ENCODE results near the gene PSAPL1.

PSAPL1 gene

DNA sequence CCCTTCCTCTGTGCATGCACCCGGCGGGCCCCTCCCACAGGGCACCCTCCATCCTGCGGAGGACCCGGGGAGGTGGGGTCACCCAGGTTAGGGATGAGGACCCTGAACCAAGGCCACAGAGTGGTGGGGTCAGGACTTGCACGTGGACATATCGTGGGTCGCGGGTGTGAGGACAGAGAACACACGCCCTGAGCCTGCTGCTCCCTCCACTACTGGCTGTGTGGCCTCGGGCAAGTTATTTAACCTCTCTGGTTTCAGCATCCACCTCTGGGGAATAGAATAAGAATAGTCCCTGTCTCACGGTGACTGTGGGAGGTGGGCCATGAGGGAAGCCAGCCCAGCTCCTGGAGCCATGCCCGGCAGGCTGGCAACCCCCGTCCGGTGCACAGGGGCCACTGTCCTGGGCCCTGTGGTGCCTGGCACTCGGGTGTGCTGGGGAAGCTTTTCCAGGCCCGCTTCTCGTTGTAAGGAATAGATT is 5.1 kb downstream of the PSAPL1 start:
- no peak for DNase-seq

DNA sequence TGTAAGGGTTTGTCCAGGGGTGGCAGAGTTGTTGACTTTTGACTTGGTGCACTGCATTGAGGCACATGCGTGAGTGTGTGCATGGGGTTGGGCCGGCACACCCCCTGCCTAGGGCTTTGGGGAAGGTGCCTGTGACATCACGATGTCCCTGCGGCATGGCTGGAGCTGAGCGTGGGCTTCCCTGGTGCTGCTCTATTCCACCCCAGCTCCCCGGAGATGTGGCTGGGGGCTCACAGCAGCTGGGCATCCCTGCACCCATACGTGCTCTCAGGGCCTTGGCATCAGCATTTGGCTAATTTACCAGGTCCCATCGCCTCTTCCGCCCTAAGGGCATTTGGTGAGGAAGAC is 5.7 kb downstream of the PSAPL1 start:
- DNase-seq: no peak

DNA sequence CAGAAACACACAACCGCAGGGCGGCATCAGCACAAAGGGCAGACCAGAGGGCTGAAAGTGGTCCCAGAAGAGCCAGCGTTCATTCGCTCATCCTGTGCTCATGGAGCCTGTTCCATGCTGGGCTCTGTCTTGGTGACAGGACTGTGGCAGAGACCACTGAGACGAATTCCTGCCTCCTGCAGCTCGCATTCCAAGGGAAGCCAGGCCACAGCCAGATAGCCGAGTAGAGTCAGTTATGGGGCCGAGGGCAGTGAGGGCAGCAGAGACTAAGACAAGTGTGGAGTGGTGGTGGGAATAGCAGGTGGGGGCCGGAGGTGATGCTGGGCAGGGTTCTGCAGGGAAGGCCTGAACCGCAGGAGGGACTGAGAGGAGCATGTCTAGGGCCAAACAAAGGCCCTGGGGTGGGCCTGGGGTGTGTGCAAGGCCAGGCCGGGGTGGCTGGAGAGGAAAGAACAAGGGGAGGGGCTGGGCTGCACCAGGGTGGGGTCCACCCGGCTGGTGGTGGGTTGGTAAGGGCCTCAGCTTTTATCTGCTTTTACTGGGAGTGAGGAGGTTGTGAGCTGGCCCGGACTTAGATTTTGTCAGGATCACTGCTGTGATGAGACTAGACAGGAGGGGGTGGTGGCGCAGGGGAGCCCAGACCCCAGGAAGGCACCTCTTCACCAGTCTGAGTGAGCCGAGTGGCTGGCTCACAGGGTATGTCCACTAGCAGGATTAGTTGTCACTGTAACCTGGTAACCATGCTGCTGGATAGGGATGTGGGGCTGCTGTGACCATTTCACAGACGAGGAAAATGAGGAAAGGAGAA is 6.3 kb downstream of the PSAPL1 start:
- no peak for DNase-seq

DNA sequence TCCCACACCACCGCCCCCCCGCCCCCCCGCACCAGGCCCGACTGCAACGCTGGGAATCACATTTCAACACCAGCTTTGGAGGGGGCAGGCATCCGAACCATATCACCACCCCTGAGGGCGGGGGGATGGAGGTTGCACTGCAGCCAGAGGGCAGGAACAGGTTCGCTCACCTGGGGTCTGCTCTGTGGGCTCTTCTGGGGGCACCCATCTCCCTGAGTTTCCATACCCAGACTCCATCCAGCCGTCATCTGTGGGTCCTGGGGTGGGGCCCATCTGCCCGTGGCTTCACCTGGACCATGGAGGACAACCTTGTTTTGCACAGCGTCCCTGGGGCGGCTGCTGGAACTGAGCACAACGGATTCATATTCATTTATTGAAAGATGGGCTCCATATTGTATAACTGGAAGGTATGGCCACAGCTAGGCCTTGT is 6.9 kb downstream of the PSAPL1 start:
- no peak for DNase-seq

DNA sequence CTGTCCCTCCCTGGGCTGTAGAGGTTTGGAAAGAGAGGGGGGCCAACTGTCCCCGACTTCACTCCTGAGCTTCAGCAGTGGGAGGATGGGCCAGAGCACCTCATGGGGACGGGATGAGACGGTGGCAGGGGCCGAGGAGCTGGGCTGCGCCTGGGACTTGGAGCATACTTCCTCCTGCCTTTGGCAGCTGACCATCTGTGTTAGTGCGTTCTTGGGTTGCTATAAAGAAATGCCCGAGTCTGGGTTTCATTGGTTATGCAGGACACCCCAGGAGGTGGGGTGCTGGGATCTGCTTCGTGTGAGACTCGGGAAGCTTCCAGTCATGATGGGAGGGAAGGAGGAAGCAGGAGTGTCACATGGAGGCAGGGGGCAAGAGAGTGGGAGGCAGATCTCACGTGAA is 7.4 kb downstream of the PSAPL1 start:
- DNase-seq: no peak

DNA sequence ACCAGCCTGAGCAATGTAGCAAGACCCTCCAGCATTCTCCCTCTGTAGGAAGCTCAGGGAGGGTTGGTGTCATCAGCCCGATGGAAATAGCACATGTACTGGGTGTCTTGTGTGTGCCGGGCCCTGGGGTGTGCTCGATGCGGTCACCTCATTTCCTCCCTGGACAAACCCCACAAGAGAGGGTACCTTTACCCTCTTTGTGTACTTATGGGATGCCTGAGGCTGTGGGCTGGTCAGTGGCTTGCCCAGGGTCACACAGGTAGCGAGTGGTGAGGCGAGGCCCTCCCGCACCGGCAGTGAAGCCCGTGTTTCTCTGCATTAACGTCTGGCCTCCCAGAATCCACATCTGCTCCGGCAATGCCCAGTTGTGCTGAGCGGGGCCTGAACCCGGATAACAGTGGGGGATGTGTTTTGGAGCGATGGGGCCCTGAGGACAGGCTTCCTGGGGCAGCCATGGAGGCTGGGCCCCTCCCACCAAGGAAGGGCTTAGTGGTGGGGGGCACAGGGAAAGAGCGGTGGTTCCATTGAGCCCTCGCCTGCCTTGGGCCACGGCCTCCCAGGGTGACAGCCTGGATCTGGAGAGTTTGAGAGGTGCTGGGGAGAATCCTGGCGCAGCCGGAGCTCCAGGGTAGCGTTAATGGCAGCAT is 8.1 kb downstream of the PSAPL1 start:
- no peak for DNase-seq

DNA sequence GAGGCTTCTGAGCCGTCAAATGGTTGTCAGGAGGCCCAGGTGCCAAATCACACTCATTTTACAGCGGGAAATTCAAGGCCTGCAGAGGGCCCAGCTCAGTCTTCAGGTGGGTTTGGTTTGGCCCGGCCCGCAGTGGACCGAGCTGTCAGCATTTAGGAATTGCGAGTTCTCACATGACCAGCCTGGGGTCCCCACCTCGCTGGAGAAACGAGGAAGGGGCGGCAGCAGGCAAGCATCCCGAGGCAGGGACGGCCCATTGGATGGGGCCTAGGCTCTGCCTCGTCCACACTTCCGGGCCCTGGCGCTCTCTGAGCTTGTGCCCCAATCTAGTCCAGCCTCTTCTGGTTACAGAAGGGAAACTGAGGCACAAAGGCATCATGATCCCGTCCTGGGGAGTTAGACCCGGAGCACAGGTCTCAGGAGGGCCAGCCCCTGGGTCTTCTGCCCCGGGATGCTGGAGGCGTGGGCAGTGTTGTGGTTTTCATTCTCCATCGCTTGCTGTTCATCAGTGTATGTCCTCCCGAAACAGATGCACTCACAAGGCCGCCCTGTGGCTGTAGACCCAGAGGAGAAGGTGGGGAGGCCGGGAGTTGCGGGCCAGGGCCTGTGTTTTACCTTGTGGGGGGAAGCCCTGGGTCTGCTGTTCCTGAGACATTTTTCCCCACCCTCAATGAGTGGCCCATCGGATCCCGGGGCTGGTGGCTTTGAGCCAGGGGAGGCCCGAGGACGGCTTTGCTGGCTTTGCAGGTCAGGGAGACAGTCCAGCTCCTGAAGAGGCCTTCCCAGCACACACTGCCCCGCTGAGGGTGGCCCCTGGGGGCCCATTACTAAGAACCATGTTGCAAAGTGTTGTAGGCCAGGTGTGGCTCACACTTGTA is 8.9 kb downstream of the PSAPL1 start:
- no peak for DNase-seq

DNA sequence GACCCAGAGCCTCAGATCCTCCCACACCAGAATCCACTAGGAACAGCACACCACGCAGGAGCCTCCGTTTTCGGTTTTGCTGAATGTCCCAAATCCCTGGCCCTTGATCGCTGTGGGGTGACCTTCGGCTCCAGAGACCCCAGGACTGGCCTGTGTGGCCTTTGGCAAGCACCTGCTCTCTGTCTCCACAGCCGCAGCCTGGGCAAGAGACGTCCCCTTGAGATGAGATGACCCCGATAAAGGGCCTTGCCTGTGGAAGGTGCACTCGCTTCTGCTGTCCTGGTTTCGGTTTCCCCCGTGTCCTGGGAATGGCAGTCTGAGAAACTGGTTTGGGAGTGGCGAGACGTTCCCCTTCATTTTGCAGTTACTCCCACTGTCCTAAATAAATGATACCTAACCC is 9.6 kb downstream of the PSAPL1 start:
- no peak for DNase-seq

DNA sequence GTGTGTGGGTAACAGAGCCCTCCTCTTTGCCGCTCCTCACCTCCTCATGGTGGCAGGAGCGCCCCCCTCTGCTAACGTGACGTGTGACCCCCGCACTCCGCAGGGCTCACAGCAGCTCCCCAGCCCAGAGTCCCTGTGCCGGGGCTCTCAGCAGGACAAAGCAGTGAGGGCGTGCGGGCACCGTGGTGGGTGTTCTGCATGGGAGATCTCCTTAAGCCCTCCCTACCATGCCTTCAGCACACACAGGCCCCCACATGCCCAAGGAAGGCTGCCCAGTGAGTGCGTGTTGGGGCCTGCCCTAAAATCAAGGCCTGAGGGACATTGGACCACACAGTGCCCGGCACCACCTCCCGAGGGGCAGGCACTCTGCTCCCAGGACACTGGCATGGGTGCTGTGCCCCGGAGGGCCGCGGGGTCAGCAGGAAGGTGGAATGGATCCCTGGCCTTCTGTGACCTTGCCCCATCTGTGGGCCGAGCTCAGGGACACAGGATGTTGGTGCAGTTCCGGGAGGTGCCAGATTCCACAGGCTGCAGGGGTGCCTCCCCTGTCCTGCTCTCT is 10.1 kb downstream of the PSAPL1 start:
- DNase-seq: no peak

DNA sequence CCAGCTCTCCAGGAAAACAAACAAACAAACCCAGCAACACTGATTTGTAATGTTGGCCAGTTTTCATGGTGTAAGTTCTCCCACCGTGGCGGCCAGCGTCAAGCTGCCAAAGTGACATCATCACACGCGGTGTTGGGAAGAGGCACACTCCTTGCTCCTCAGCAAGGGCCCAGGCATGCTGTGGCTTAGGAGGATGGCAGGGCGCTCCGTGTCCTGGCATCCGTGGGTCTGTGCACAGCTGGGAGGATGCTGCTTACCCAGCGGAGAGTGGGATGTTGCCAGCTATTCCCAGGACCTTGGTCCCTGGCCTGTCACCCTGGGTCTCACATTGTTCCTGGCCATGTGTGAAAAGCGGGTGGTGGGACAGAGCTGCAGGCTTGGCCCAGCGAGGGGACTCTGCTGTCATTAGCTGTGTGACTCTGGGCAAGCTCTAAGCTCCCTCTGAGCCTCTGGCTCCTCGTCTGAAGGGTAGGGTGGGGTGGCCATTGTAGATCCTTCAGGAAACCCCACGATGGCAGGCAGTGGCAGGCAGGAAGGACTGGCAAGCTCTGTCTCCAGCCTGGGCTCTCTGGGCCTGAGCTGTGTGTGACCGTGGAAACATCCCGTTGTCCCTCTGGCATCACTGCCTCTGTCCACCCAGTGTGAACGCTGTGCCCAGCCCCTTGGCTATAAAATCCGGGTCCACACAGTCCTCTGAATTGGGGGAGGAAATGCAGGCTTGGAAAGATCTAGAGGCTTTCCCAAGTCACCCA is 10.8 kb downstream of the PSAPL1 start:
- no peak for DNase-seq

DNA sequence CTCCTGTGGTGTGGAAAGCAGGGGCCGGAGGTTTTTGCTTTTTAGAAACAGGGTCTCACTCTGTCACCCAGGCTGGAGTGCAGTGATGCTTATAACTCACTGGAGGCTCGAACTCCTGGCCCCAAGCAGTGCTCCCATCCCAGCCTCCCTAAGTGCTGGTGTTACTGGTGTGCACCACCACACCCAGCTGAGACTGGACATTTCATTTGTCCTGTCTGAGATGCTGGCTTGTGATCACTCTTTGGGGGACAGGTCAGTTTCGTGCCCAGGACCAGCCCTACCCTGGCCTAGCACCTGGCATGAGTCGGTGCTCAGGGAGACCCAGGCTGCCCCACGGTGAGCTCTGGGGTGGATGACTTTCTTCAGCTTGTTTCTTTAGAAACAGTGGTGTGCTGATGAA is 11.3 kb downstream of the PSAPL1 start:
- no peak for DNase-seq

DNA sequence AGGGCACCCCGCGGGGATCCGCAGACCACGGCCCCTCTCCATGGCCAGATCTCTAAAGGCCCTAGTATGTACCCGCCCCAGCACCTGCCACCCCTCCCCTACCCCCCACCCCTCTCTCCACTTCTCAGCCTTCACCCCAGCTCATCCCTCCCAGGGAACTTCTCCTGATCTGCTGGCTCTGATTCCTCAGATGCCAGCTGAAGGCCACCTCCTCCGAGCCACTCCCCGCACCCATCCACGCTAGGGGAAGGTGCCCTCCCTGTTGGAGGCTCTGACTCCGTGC is 11.9 kb downstream of the PSAPL1 start:
- no peak for DNase-seq

DNA sequence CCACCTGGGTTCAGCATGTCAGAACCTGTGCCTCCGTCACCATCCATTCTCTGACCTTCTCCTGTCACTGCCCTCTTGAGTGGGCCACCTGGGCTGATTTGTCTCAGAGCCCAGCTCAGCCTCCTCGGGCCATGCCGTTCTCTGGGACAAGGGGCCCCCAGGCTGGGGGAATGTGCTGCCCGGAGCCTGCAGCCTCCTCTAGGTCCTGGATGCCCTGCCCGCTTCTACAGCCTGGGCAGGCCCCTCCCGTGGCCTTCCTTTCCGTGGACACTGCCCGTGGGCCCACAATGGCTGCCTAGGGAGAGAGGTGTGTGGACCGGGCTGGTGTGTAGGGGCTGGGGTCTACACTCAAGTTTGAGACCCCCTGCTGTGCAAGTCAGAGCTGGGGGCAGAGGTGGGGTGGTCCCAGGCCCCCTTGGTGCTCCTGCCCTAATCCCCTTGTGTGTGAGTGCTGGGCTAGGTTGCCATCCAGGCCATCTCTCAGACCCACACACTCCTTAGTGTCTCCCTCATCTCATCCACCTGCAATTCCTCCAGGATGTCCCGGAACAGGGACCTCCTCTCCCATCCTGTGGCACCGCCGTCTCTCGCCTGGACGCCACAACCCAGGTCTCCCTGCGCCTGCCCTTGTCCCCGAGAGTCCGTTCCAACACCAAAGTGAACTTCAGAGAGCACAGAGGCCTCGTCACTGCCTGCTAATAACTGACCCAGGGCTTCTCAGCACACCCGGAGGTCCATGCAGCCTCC is 12.4 kb downstream of the PSAPL1 start:
- DNase-seq: no peak

DNA sequence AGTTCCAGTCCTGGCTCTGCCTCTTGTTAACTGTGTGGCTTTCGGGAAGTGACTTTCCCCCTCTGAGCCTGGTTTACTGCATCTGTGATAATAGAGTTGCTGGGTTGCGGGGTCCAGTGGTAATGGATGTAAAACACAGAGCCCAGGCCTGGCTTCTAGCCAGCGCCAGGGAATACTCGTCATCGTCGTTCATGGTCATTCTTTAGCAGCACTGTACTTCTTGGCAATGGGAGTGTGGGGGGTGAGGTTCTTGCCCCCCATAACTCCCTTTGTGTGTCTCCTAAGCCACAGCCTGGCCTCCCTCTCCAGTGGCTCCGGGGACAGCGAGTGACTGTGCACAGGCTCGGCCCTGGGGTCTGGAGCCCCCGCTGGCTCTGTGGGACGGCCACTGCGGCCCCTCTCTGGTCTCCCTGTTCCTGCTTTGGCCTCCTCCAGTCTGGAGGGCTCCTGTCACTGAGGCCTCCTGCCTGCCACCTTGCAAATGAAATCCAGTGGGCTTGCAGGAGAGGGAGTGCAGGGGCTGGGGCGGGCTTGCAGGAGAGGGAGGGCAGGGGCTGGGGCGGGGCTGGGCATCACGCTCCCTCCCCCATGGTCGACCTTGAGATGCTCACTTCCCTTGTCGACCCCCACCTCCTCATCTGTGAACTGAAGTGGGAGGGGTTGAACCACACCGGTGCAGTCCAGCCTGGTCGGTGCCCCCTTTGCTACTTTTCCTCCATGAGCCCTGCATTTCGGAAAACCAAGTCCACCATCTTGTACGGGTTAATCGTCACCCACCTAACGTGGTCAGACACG is 13.2 kb downstream of the PSAPL1 start:
- DNase-seq: no peak

DNA sequence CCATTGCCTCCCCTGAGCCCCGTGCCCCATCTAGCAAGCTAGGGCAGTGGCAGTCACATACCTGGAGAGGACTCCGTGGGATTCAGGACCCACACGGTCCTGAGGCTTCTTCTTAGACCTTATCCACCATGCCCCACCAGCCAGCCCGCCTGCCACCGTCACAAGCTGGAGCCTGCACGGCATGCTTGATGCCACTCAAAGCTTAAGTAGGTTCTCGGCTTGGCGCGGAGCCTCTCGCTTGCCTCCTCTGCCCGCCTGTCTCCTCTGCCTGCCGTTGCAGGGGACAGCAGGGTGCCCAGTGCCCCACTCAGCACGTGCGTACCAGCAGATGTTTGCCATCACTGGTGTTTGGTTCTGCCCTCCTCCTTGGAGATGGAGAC is 14.1 kb downstream of the PSAPL1 start:
- no peak for DNase-seq

DNA sequence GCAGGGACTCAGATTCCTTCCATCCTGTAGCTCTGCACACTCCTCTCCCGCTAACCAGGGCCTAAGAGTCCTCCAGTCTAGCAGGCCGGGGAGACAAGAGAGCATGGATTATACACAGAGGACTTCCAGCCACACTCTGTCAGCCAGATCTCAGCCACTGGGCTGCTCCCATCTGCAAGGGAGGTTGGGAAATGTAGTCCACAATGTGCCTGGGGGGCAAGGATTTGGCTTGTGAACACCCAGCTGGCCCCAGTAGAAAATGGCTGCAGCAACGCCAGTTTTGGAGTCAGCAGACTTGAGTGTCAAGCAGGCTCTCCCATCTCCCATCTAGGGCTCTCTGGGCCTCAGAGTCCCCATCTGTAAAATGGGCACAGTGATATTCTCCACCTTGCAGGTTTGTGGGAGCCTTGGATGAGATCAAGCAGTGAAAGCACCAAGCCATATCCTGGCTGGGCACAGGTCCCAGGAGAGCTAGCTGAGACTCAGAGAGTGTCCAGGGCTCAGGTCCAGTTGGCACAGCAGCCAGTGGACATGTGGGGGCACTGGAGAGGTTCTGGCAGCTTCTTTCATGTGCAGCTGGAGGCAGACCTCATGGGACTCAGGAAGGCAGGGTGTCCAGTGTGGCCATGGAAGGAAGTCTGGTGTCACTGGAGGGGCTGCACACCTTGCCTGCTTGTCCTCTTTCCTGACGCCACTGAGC is 14.6 kb downstream of the PSAPL1 start:
- DNase-seq: no peak

DNA sequence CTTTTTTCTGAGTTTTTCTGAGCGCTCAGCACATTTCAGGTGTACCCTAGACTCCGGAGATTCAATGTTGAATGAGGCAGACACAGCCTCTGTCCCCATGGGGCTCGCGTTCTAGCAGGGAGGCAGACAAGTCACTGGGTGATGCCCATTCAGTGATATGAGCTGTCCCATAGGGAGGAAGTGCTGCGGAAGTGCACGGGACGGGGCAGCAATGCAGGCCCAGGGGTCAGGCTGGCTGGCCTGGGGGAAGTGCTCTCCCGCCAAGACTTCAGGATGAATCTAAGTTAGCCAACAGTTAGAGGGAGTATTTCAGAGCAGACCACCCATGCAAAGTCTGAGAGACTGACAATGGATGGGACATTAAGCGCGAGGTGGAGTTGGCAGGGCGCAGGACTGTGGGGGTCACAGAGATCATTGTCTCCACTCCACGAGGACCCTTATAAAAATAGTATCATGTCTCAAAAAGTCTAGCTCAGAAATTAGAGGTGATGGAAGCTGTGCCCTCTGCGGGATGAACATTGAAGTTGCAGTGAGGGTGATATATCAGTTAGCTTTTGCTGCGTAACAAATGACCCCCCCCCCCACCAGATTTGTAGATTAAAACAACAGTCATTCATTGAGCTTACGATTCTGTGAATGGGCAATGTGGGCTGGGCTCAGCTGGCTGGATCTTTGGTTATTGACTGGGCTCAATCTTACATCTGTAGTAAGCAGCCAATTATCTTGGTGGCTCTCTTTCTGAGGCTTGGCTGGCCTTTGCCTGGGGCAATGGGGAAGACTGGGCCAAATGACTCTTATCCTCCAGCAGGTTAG is 16.4 kb downstream of the PSAPL1 start:
- no peak for DNase-seq

DNA sequence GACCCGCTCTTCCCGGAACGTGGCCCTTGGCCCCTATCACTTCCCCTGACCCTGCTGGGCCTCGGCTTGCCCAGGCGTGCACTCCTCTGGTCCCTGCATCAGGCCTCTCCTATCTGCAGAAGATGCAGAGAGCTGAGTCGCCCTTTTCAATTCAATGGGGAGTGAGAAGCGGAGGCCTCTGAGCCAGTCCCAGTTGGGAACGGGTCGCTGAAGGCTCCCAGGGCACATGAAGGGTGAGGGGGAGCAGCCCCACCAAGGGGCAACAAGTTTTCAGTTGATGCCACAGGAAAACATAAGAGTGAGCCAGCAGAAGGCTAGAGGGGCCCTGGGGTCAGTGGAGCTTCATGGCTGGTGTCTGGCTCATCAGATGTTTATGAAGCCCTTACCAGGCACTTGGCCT is 17.1 kb downstream of the PSAPL1 start:
- DNase-seq: no peak

DNA sequence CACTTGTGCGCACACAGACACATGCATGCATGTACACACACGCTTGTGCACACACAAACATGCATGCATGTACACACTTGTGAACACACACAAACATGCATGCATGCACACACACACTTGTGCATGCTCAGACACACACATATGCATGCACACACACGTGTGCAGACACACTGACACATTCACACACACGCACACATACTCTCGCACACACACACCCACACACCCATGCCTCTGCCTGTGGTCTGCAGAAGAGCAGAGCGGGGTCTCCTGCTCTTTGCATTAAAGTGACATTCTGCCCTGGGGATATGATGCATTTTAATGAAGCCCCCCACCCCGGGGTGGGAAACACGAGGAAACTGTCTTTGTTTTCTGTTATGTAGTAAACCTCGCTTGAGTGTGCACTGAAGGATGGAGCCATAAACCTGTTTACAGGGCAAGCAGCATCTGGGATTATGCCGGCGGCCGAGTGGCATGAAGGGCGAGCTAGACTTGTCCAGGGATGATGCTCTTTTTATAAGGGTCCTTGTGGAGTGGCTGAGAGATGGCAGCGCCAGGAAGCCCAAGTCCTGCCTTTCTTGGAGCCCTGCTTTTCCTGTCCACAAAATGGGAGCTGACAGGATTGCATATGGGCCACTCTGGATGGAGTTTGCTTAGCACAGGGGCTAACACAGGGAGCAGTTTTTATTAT is 17.8 kb downstream of the PSAPL1 start:
- no peak for DNase-seq
